SH-SY5Y (cell line): Measurements from ENCODE around the gene PBX2.

Experiments used
- GATA2 ChIP-seq: IDR thresholded peaks from 2 replicates; pipeline ENCODE4 v1.6.1; 2011; ENCODE audit warnings: mild to moderate bottlenecking, low read depth, low read length
- GATA3 ChIP-seq: IDR thresholded peaks from 2 replicates; pipeline ENCODE4 v1.6.1; 2011; ENCODE audit warnings: low read depth, mild to moderate bottlenecking, low read length, moderate library complexity

PBX2 gene, protein sequence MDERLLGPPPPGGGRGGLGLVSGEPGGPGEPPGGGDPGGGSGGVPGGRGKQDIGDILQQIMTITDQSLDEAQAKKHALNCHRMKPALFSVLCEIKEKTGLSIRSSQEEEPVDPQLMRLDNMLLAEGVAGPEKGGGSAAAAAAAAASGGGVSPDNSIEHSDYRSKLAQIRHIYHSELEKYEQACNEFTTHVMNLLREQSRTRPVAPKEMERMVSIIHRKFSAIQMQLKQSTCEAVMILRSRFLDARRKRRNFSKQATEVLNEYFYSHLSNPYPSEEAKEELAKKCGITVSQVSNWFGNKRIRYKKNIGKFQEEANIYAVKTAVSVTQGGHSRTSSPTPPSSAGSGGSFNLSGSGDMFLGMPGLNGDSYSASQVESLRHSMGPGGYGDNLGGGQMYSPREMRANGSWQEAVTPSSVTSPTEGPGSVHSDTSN

DNA sequence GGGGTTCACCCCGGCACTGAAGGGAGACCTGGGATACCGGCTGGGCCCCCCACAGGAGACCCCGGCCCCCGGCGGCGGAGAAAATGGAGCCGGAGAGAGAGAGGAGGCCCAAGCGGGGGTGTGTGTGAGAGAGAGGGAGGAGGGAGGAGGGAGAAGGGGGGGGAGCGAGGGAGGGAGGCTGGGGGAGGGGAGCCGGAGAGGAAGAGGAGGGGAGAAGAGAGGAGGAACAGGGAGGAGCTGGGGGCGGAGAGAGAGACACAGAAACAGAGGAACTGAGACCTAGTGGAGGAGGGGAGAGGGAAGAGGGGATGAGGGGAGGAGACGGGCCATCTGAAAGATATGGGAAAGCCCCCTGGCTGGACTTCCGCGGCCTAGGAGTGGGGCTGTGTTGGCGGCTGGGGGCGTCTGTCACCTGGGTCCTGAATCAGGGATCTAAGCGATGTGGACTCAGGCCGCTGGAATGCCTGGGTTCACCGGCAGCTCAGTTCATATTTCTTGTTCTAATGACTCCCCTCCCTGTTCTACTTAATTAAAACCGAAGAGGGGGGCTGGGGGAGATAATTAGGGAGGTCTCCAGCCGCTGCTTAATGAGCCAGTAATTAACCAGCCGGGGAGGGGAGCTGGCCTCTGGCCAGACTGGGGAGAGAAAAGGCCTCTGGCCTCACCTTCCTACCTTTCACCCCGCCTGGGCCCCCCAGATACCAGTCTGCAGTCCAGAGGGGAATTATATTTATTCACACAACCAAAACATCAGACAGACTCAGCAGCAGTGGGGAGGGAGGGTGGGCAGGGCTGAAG lies at the start of gene PBX2:
PBX2 (minus strand) TSS at position 149 of the 798 bp plus-strand sequence. CDS start 287 bp downstream, outside the sequence.
- no peak for TF ChIP-seq GATA3
- no peak for TF ChIP-seq GATA2

DNA sequence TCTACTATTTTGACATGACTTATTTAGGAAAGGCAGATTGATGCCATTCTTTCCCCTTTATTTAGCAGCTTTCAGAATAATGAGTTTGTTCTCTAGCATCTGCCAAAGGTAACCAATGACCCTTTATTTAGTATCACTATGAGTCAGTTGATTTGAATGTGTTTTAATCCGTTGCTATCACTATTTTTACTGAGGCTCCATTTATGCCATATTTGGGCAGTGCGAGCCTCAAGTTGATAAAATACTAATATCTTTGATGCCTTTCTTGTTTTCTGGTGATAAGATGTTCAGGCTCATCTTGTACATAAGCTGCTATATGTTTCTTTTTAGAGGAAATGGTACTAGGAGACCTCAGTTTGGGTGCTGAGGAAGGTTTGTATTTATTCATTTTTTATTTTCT lies 49.5 kb upstream of the PBX2 start:
- TF ChIP-seq GATA3: no peak
- no peak for TF ChIP-seq GATA2

DNA sequence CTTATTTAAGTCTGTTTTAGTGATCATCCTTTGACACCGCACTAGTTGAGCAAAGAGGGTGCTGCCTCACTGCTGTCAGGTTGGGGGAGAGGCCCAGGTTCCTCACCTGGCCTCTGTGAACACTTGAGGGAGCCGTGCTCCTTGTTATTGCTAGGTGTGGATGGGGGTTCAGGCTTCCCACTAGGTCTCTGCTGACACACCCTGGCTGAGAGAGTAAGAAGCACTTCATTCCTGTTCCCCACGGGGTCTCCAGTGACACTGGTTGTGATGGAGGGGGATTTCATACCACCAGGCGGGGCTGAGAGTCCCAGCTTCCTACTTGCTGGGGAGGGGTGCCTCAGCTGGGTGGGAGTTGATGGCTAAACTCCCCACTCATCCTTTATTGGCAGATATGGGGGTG lies 44.9 kb upstream of the PBX2 start:
- TF ChIP-seq GATA3 (no peak), GATA2 (no peak)

DNA sequence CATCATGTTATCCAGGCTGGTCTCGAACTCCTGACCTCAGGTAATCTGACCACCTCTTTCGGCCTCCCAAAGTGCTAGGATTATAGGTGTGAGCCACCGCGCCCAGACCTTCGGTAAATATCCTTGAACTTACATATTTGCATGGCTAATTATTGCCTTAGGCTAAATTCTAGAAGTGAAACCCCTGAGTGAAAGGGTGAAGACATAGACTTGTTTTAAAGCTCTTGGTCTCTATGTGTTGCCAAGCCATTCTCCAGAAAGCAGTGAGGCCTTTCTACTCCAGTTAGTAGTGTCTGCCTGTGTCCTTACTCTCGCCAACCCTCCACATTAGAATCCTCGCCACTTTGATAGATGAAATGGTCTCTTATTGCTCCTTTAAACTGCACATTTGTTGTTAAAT lies 36.4 kb upstream of the PBX2 start:
- TF ChIP-seq GATA3: no peak
- no peak for TF ChIP-seq GATA2

DNA sequence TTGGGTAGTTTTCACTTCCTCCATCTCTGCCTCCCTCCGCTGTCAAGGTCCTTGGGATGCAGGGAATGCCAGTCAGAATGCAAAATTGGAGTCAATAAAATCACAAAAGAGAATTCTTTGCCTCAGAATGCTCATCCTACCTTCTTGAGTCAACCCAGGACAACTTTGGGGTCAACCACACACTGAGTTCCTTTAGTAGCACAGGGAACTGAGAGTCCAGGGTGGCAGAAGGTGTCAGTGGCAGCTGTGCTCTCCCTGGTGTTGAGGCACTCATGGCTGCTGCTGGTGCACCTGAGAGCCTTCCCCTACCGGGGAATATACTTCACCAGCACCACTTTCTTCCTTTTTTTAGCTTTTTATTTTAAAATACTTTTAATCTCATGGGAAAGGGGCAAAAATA lies 34.7 kb upstream of the PBX2 start:
- no peak for TF ChIP-seq GATA3
- TF ChIP-seq GATA2: no peak

DNA sequence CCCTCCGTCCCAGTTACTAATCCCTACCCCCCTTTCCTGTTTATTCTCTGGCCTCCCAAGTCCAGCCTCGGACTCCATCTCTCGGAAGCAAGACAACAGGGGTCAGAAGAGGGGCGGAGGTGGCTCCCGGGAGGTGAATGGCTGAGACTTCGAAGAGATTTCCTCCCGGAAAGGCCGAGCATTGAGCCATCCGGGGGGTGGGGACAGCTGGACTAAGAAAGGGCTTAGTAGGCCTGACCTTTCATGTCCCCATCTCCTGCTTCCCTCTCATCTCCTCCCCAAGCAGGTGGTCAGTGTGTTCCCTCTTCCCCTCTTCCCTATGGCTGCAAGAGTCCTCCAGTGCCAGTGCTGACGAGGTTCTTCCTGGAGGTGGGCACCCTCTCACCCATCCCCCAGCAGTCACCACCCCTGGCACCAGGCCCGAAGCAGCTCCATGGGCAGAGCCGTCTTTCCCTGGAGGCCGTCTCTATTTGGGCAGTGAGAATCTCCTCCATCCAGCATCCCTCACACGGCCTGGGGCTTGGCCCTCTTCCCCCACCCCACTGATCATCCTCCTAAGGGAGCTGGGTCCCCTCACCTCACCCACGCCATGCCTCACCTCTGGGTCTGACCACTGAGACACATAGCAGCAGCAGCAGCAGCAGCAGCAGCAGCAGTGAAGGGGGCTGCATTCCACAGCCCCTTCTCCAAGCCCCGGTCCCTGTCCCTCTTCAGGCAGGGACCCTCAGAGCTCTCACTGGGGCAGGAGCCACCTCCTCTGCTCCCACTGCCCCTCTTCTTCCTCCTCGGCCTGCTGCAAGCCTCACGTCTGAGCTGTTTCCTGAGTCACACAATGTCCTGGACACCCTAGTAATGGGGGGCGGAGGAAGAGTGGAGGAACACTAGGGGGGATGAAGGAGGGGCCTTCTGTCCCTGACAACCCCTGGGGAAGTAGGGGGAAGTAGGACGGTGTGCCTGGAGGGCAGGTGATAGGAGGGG lies 33.5 kb upstream of the PBX2 start, which contains the start of gene NOTCH4:
NOTCH4 (minus strand) TSS at position 810 of the 978 bp plus-strand sequence; CDS start at position 671, 139 bp downstream.
- TF ChIP-seq GATA3 (no peak), GATA2 (no peak)

DNA sequence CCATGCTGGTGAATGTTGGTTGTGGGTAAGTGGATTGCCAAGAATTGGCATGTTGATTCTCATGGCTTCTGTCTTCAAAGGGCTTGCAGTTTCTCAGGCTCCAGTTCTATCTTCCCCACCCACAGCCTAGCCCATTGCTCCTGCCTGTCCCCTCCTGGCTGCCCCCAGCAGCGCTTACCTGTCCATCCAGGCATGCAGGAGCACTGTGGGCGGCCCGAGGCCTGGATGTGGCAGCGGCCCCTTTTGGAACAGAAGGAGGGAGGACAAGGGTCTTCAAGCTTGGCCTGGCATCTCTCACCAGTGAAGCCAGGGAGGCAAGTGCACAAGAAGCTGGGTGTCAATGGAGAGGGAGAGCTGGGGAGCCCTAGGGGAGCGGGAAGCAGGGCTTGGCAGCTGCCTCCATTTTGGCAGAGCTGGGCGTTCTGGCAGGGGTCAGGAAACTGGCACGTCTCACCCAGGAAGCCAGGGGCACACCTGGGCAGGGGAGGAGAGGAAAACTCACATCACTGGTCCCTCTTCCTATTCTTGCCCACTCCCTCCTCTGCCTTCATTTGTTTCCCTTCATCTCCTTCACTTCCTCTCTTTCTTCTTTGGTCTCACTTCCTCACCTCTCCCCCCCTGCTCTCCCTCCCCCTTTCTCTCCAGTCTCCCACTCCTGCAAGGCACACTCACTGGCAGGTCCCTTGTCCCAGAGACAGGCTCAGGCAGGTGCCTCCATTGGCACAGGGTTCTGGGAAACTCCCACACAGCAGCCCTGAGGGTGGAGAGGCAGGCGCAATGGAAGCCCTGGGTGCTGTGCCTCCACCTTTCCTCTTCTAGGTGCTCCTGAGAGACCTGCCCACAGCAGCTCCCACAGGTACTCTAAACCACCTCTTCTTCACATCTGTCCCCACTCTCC lies 32.6 kb upstream of the PBX2 start:
- TF ChIP-seq GATA3: no peak
- TF ChIP-seq GATA2: no peak

DNA sequence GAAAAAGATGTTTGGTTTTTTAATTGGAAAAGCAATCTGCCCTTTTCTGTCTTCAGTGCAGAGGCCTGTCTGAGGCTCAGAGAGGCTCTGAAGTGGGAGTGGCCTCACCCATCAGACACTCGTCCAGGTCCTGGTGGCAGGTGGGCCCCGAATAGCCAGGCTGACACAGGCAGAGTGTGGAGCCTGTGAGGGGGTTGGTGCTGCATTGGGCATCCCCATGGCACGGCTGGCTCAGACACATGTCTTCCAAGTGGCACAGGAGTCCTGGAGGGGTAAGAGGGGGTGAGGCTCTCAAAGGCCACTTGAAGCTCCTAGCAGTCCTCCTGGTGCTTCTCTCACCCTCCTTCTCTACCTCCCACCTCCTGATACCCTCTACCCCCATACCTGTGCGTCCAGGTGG lies 30.0 kb upstream of the PBX2 start:
- TF ChIP-seq GATA3 (no peak), GATA2 (no peak)

DNA sequence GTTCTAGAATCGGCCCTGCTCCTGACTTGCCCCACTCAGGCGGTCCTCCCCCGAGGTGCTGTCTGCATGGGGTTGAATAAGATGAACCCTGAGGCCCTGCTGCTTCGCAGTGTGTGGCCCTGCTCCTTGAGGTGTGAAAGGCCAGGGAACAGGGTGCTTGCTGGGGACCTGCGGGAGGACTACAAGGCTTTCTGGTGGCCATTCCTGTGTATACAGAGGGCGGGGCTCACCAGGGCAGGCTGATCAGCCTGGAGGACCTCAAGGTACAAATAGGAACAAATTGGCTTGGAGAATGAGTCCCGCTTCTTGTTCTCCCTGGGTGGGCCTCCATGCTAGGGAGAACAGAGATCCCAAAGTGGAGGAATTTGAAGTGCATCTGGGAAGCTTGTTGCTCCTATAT lies 28.2 kb upstream of the PBX2 start:
- no peak for TF ChIP-seq GATA2
- no peak for TF ChIP-seq GATA3

DNA sequence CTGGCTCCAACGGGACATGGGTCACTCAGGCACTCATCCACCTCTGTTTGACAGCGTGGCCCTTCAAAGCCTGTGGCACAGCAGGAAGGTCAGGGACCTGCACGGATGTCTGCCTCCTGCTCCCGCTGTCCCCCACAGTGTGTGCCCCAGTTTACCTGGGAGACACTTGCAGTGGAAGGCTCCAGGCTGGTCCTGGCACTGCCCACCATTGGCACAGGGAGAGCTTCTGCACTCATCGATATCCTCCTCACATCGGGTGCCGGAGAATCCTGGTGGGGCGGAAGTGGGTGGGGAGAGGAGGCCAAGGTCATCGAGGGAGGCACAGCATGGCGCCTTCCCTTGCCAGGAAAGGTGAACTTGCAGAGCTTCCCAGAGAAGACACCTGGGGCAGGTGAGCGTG lies 27.0 kb upstream of the PBX2 start:
- TF ChIP-seq GATA2: no peak
- no peak for TF ChIP-seq GATA3

DNA sequence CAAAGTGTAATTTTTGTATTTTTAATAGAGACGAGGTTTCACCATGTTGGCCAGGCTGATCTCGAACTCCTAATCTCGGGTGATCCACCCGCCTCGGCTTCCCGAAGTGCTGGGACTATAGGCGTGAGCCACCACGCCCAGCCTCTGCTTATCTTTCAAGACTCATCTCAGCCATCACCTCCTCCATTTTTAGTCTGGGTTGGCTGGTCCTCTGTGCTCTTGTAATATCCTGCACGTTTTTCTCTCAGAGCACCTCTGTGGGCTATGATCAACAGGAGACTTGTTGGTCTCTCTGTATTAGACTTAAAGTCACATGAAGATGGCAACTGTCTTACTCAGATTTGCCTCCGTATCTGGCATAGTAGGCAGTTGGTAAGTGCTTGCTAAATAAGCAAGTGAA lies 26.3 kb upstream of the PBX2 start:
- TF ChIP-seq GATA3 (no peak), GATA2 (no peak)

DNA sequence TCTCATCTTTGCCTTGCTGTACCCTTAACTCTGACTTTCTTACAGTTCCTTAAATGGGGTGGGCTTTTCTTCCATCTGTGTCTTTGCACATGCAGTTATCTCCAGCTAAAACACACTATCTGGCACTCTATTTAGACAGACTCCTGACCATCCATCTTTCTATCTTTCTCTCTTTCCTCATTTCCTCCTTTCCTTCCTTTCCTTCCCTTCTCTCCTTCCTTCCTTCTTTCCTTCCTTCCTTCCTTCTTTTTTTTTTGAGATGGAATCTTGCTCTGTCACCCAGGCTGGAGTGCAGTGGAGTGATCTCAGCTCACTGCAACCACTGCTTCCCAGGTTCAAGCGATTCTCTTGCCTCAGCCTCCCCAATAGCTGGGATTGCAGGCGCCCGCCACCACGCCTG lies 25.6 kb upstream of the PBX2 start:
- TF ChIP-seq GATA3: no peak
- TF ChIP-seq GATA2: no peak

DNA sequence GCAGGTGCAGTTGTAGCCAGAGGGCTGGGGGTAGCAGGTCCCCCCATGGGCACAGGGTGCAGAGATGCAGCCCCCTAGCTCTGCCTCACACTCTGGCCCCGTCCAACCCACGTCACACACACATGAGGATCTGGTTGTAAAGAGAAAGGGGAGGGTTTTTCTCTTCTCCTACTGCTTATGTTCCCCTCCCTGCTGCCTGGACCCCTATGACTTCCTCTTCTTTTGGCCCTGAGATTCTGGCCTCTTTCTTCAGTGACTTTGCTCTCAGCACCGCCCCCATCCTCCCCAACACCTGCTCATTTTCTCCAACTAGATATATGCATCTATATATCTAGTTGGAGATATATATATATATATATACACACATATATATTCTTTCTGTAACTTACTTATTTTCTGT lies 24.1 kb upstream of the PBX2 start:
- no peak for TF ChIP-seq GATA2
- no peak for TF ChIP-seq GATA3
